Activated CD8-positive, alpha-beta T cell treated with anti-CD3 and anti-CD28 coated beads for 36 hours (primary cell): Measurements from ENCODE around the gene DCANP1. TPM values are rescaled to one million over a fixed set of nuclear protein-coding genes. Genes with fewer than 3 reads are reported as not detected.

ENCODE experiments used
- ATAC-seq: fragments of 200-7000 bp; cut with Tn5 transposase; one replicate; pipeline ENCODE4 v1.10.0; 2021; ENCODE audit warnings: mild to moderate bottlenecking, moderate library complexity
- CTCF ChIA-PET: fragments of 350-600 bp; sonication (Branson Sonifier 250); formaldehyde crosslinking; loops from one replicate; lab custom pipeline; 2021; ENCODE audit warnings: antibody characterized with exemption; lab: Charles Lee
- POLR2A ChIA-PET: fragments of 350-600 bp; sonication (Branson Sonifier 250); formaldehyde crosslinking; loops from one replicate; lab custom pipeline; 2021; ENCODE audit warnings: antibody characterized with exemption; lab: Charles Lee
- DNase-seq: peaks from one replicate; pipeline ENCODE4 v3.0.0-alpha.2; 2020
- H3K27ac Mint-ChIP-seq: one replicate; pipeline ENCODE4 v1.8.0; 2021; ENCODE audit warnings: mild to moderate bottlenecking, mixed read lengths
- H3K27me3 Mint-ChIP-seq: one replicate; pipeline ENCODE4 v1.8.0; 2021; ENCODE audit warnings: mixed read lengths
- H3K36me3 Mint-ChIP-seq: one replicate; pipeline ENCODE4 v1.8.0; 2021; ENCODE audit warnings: low read depth, mixed read lengths
- H3K4me1 Mint-ChIP-seq: one replicate; pipeline ENCODE4 v1.8.0; 2021; ENCODE audit warnings: low read depth, mixed read lengths
- H3K4me3 Mint-ChIP-seq: one replicate; pipeline ENCODE4 v1.8.0; 2021; ENCODE audit warnings: mild to moderate bottlenecking, moderate library complexity, mixed read lengths
- H3K9me3 Mint-ChIP-seq: one replicate; pipeline ENCODE4 v1.8.0; 2021; ENCODE audit warnings: mixed read lengths
- intact Hi-C: fragments of 100-400 bp; cut with micrococcal nuclease; formaldehyde crosslinking; loops from one replicate; pipeline ENCODE4 v1.10.0; 2022
- total RNA-seq, 2 experiments: library from RNA; stranded (reverse); gene quantifications; one replicate each; pipeline ENCODE4 v1.2.3, GENCODE V29; 2021
- TF ChIP-seq, protein P1 (sequence below): fragments of 200-600 bp; IDR thresholded peaks from one replicate; pipeline ENCODE4 v1.8.0; 2022; ENCODE audit warnings: antibody characterized with exemption, mild to moderate bottlenecking

DCANP1 gene
- total RNA-seq, 2 experiments from 2014 or later: not detected

DNA sequence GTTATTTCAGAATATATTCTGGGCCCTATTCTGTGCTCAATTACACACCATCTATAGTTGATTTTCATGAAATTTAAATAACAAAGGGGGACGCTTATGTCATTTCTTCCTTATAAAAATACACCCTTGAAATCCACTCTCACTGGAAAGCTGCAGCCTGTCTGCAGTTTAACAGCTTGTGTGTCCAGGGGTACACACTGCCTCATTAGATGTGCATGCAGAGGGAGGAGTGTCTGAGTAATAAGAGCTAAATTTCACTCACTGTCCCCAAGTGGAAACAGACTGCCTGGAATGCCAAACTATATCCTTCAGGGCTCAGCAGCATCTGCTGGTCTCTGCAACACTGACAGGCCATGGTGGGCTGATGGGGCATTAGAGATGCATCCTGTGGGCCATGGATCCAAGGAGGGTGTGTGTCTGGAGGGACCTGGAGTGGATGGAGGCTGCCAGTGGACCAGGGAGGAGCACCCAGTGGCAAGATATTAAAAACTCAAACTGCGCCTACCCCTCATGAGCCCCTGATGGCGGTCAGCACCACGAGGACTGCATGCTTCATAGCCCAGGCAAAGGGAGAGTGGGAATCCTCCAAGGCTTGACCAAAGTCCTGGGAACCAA is 20.8 kb upstream of the DCANP1 start:
- H3K27ac Mint-ChIP-seq: no peak overlapping the region
- H3K36me3 Mint-ChIP-seq: no peaks in the 10 kb centered on the region
- ATAC-seq (no peak), DNase-seq (no peak)
- peaks cover 32% of the 10 kb centered on the region for H3K27me3 Mint-ChIP-seq
- CTCF ChIA-PET: interaction anchor here (0.6 to 14.5 kb wide), 3 partner anchors 50 to 98 kb away, joined by 3 to 430 read pairs (median 380); no protein-coding TSS in a partner anchor
- no peak overlapping the region for H3K4me3 Mint-ChIP-seq
- TF ChIP-seq, protein P1, sequence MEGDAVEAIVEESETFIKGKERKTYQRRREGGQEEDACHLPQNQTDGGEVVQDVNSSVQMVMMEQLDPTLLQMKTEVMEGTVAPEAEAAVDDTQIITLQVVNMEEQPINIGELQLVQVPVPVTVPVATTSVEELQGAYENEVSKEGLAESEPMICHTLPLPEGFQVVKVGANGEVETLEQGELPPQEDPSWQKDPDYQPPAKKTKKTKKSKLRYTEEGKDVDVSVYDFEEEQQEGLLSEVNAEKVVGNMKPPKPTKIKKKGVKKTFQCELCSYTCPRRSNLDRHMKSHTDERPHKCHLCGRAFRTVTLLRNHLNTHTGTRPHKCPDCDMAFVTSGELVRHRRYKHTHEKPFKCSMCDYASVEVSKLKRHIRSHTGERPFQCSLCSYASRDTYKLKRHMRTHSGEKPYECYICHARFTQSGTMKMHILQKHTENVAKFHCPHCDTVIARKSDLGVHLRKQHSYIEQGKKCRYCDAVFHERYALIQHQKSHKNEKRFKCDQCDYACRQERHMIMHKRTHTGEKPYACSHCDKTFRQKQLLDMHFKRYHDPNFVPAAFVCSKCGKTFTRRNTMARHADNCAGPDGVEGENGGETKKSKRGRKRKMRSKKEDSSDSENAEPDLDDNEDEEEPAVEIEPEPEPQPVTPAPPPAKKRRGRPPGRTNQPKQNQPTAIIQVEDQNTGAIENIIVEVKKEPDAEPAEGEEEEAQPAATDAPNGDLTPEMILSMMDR: no peak
- no peaks in the 10 kb centered on the region for H3K9me3 Mint-ChIP-seq
- POLR2A ChIA-PET: no interaction called here
- intact Hi-C loops: loop anchor here (5.0 kb wide), 1 partner anchor 364 kb away; the partner anchor contains the start of gene SLC25A48
- peaks cover 6% of the 10 kb centered on the region for H3K4me1 Mint-ChIP-seq

DNA sequence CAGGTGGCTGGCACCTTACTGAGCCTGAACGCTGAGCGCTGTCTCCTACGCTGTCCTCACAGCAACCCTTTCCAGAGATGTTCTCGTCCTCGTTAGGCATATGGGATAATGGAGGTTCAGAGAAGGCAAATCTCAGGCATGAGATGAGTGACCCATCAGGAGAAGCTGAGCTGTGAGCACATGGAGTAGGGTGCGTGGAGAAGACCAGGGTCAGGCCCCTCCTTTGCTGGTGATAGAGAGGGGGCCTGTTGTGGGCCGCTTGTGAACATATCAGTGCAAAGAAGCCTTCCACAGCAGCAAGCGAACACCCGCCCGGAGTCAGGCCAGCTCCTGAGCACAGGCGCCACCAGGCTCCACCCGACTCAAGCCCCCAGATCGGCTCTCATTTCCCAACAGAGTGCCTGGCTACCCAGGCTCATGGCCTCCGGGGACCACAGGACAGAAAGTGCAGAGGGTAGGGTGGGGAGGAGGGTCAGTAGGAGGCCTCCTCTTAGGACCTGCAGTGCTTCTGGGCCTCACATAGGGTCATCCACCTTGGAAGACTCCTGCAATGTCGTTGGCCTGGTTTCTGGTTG is 20.0 kb upstream of the DCANP1 start:
- peaks cover 32% of the 10 kb centered on the region for H3K27me3 Mint-ChIP-seq

DNA sequence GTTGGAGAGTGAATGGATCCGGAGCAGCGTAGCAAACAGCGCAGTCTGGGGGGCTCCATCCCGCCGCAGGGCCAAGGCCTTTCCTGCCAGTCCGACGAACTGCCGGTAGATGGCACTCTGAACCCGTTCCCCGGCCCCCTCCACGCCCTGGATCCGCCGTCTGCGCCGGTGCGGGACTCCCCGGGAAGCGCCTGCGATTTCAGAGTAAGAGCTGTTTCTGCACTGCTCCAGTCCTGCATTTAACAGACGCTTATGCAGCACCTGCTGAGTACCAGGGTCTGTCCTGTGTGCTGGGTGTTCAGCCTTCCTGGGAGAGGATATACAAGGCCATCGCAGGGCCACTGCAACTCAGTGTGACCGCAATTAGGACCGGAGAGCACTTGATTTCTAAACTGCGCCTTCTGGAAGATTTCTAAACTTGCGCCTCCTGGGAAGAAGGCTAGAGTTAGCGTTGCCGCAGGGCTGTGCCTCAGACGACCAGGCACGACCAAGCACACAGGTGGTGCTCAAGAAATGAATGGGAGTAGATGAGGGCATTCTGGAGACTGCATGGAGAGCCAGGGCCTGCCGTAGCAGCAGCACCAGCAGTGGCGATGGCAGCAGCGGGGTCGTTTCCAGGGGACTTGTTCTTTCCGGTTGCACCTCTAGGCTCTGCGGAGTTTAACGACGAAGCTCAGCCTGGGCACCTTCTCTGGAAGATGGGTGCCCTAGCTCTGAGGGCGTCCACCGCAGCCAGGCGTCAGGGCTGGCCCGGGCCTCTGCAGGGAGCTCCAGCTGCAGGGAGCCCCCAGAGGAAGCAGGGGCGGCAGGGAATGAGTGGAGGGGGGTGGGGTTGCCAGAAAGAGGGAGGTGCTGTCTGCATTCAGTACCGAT is 19.3 kb upstream of the DCANP1 start:
- intact Hi-C loops: loop anchor here (5.0 kb wide), 1 partner anchor 366 kb away; the partner anchor contains the start of gene SLC25A48
- no peak overlapping the region for H3K27ac Mint-ChIP-seq
- ATAC-seq (peak; percentile 89), DNase-seq (peak; percentile 81)
- H3K9me3 Mint-ChIP-seq: no peaks in the 10 kb centered on the region
- ChIA-PET POLR2A (interaction anchor here (1.1 to 1.6 kb wide), 3 partner anchors 9 to 86 kb away, joined by 3 to 4 read pairs (median 3); no protein-coding TSS in a partner anchor), CTCF (interaction anchor here (0.6 to 14.5 kb wide), 37 partner anchors 8 to 615 kb away, joined by 3 to 430 read pairs (median 5); partner anchors contain the start of gene DCANP1)
- TF ChIP-seq, protein P1: peak; percentile 86
- peaks cover 32% of the 10 kb centered on the region for H3K27me3 Mint-ChIP-seq
- peaks cover 9% of the 10 kb centered on the region for H3K4me1 Mint-ChIP-seq
- no peaks in the 10 kb centered on the region for H3K36me3 Mint-ChIP-seq
- peak overlapping the region; percentile 39 for H3K4me3 Mint-ChIP-seq

More for the DNA sequence above, 20.0 kb upstream of the DCANP1 start:
- POLR2A ChIA-PET: interaction anchor here (1.1 to 1.6 kb wide), 2 partner anchors 10 to 85 kb away, joined by 3 to 4 read pairs; no protein-coding TSS in a partner anchor
- intact Hi-C loops: loop anchor here (5.0 kb wide), 1 partner anchor 365 kb away; the partner anchor contains the start of gene SLC25A48
- H3K27ac Mint-ChIP-seq: no peak overlapping the region
- H3K4me3 Mint-ChIP-seq: no peak overlapping the region
- ATAC-seq (no peak), DNase-seq (no peak)
- CTCF ChIA-PET: interaction anchor here (0.7 to 14.5 kb wide), 19 partner anchors 8 to 615 kb away, joined by 3 to 430 read pairs (median 6); no protein-coding TSS in a partner anchor
- H3K9me3 Mint-ChIP-seq: no peaks in the 10 kb centered on the region
- H3K36me3 Mint-ChIP-seq: no peaks in the 10 kb centered on the region
- TF ChIP-seq, protein P1: no peak
- H3K4me1 Mint-ChIP-seq: peaks cover 9% of the 10 kb centered on the region

DNA sequence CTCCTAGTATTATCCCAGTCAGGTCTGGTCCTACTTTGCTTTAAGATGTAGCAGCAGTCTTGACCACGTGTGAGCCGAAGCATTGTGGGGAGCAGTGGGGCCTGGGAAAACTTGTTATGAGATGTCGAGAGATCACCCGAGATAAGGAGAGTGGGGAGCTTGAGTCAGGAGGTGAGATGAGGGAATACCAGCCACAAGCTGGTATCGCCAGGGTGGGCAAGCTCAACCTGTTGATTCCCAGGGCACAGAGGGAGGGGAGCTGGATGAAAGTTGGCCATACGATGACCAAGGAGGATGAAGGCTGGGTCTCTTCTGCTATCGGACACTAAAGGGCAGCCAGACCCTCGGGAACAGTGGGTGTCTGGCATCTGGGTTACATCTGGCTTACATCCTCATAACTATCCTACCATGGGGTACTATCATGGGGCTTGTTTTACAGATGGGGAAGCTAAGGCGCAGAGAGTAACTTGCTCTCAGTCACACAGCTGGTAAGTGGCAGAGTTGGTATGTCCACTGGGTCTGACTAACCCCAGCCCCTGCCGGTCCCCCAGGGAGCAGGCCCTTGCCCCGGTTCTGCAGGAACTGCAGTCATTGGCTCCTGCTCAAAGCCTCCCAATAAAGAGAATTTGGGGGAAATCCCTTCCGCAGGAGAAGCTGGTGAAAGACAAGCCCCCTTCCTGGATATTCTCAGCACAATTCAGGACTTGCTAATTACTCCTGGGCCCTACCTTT is 18.4 kb upstream of the DCANP1 start:
- ChIA-PET CTCF (interaction anchor here (1.0 to 14.5 kb wide), 26 partner anchors 9 to 616 kb away, joined by 3 to 430 read pairs (median 7); partner anchors contain the start of gene DCANP1), POLR2A (interaction anchor here (1.0 to 1.6 kb wide), 3 partner anchors 85 to 90 kb away, joined by 3 read pairs; no protein-coding TSS in a partner anchor)
- intact Hi-C loops: loop anchor here (2.0 to 5.0 kb wide), 2 partner anchors 87 to 367 kb away; partner anchors contain the start of gene SLC25A48
- H3K27me3 Mint-ChIP-seq: peaks cover 28% of the 10 kb centered on the region
- H3K9me3 Mint-ChIP-seq: no peaks in the 10 kb centered on the region
- no peak for DNase-seq
- TF ChIP-seq, protein P1: no peak
- H3K4me3 Mint-ChIP-seq: no peak overlapping the region
- no peak for ATAC-seq
- no peaks in the 10 kb centered on the region for H3K36me3 Mint-ChIP-seq
- H3K27ac Mint-ChIP-seq: no peak overlapping the region
- H3K4me1 Mint-ChIP-seq: peaks cover 9% of the 10 kb centered on the region
